Measurements from ENCODE around the gene SLC4A4.

Gene SLC4A4

DNA sequence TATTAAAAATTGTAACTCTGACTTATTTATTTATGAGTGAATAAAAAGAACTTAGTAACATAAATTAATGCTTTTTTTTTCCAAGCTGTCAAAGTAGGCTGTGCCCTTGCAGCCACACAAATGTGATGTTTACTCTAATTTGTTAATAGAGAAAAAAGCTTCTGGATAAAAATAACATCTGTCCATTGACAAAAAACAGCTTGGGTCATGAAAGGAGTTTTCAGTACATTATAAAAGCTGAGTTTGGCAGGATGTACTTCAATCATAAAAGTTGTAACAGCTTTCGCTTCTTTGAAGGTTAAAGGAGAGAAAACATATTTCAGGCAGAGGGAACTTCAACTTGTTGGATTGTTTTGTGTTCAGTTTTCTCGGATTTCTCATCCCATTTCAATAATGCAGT, 105.6 kb downstream of the SLC4A4 start:
- DNase-seq (ENCODE audit: low spot score): no peak
- TF ChIP-seq CTCF (IDR thresholded peaks at IDR 0.05; ENCODE audit: borderline replicate concordance, control extremely low read depth, extremely low read depth, insufficient read depth, missing control alignments): no peak
- in situ Hi-C loops (cut with MboI; ENCODE audit: low sequenced_read_pairs, unreplicated experiment): no loop called here

DNA sequence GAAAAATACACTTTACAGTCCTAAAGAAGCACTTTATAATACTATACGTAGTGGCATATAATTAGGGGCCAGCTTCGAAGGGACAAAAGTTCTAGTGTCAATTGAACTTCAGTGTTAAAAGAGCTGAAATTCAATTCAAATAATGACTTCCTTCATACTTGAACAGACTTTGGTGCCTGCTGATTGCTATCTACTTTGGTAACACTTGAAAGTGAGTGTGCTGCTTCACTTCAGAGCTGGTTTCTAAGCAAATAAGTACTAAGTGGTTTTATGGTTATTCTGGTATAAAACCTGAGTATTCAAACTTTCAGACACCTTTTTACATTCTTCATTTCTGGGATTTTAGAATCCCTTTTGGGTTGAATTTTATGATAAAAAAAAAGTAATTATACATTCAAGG, 107.0 kb downstream of the SLC4A4 start:
- no peak for DNase-seq (ENCODE audit: low spot score)
- TF ChIP-seq CTCF (IDR thresholded peaks at IDR 0.05; ENCODE audit: borderline replicate concordance, control extremely low read depth, extremely low read depth, insufficient read depth, missing control alignments): no peak
- in situ Hi-C loops (cut with MboI; ENCODE audit: low sequenced_read_pairs, unreplicated experiment): no loop called here

DNA sequence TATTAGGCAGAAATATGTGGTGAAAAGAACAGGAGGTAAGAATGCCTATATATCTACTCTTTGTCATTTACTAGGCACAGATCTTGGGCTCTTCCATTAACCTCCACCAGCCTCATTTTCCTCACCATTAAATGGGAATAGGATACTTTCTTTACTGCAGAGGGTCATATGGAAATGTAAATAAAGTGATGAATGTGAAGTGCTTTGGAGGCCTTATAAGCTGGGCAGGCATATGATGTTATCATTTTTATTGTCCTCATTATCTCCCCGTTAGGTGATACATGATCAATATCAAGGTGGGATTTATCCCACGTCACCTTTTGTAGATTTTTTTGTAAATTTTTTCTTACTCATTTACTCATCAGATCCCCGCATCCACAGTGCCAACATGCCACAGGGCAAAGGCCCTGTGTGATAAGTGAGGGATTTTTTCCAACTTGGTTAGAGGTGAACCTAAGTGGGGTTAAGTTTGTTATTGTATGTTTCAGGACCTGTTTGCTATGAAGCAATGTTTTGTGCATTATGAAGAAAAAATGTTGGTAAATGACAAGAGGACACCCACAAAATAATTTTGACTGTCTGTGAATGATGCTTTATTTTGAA, 107.8 kb downstream of the SLC4A4 start:
- in situ Hi-C loops (cut with MboI; ENCODE audit: low sequenced_read_pairs, unreplicated experiment): no loop called here
- DNase-seq (ENCODE audit: low spot score): no peak
- TF ChIP-seq CTCF (IDR thresholded peaks at IDR 0.05; ENCODE audit: borderline replicate concordance, control extremely low read depth, extremely low read depth, insufficient read depth, missing control alignments): no peak

GRCh38 chr4:71449040-71449439, 110.2 kb downstream of the SLC4A4 start:
- no peak for TF ChIP-seq CTCF (IDR thresholded peaks at IDR 0.05; ENCODE audit: borderline replicate concordance, control extremely low read depth, extremely low read depth, insufficient read depth, missing control alignments)
- in situ Hi-C loops (cut with MboI; ENCODE audit: low sequenced_read_pairs, unreplicated experiment): no loop called here
- no peak for DNase-seq (ENCODE audit: low spot score)

DNA sequence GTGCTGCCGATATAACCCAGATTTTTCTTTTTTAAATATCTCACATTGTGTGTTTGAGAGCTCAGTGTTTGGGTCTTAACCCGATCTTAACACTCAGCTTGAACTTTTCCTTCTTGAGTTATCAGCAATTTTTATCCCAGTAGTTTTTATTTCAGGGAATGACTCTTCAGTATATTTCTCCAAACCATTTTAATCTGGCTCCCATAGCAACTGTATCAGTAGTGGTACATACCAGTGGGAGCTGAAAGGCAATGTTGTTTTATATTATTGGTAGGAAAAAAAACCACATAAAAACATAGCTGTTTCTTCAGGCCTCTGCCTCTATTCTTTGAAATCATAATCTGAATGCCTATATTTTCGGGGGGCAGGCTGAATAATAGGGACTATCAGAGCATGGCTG, 111.1 kb downstream of the SLC4A4 start:
- in situ Hi-C loops (cut with MboI; ENCODE audit: low sequenced_read_pairs, unreplicated experiment): no loop called here
- no peak for DNase-seq (ENCODE audit: low spot score)
- no peak for TF ChIP-seq CTCF (IDR thresholded peaks at IDR 0.05; ENCODE audit: borderline replicate concordance, control extremely low read depth, extremely low read depth, insufficient read depth, missing control alignments)

DNA sequence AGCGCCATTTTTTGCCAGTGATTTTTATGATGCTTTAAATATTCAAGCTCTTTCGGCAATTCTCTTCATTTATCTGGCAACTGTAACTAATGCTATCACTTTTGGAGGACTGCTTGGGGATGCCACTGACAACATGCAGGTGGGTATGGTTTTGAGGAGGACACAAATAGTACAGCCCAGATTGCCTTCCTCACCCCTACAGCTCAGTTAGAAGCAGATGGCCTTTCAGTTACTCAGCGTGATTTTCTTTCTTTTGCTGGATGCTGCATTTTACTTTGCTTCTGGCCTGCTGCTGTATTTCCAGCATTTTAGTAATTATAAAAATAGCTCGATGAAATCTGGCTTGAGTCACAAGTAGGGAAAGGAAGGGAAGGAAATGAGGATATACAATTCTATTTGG, 114.7 kb downstream of the SLC4A4 start:
- TF ChIP-seq CTCF (IDR thresholded peaks at IDR 0.05; ENCODE audit: borderline replicate concordance, control extremely low read depth, extremely low read depth, insufficient read depth, missing control alignments): no peak
- in situ Hi-C loops (cut with MboI; ENCODE audit: low sequenced_read_pairs, unreplicated experiment): no loop called here
- no peak for DNase-seq (ENCODE audit: low spot score)

DNA sequence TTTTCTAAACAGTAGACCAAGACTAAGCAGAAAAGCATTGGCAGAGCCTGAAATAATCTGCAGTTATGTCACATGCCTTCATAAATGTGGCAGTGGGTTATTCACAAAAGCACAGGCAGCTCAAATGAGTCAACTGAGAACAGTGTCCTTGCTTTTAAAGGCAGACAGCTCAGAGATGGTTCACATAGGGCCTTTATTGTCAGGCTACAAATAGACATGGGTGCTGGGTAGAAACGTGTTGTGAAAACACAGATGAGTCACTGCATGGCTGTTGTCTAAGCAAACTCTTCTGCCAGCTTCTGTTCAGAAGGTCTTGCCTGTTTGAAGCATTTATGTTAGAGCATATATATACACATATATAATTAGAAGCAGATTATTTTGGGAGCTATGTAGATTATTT, 118.0 kb downstream of the SLC4A4 start:
- no peak for TF ChIP-seq CTCF (IDR thresholded peaks at IDR 0.05; ENCODE audit: borderline replicate concordance, control extremely low read depth, extremely low read depth, insufficient read depth, missing control alignments)
- in situ Hi-C loops (cut with MboI; ENCODE audit: low sequenced_read_pairs, unreplicated experiment): no loop called here
- no peak for DNase-seq (ENCODE audit: low spot score)

Measured in GM13976 (cell line).